IMR-90 (cell line): ENCODE results near the gene TMEM215. TPM values are rescaled to one million over a fixed set of nuclear protein-coding genes. Genes with fewer than 3 reads are reported as not detected.

Source experiments
- ATAC-seq: fragments of 200-7000 bp; cut with Tn5 transposase; 2 replicates; pipeline ENCODE4 v1.9.1; 2020; ENCODE audit warnings: low read depth, mild to moderate bottlenecking, moderate library complexity
- BruUV-seq: library from RNA; stranded (reverse); fragments of 400-500 nt; replicated peaks from 2 replicates; lab custom pipeline; 2021; lab: Mats Ljungman, UMichigan
- CTCF ChIA-PET: fragments of 300-600 bp; formaldehyde crosslinking; extraction: SDS; loops from one replicate; lab custom pipeline; 2021; ENCODE audit warnings: antibody characterized with exemption; lab: Yijun Ruan, JAX
- POLR2A ChIA-PET: fragments of 300-600 bp; sonication (Branson Sonifier 250); formaldehyde crosslinking; loops from one replicate; lab custom pipeline; 2022; ENCODE audit warnings: antibody characterized with exemption; ENCODE audit not compliant: unreplicated experiment; lab: Charles Lee
- DNase-seq: peaks from one replicate; pipeline ENCODE4 v3.0.0; 2013
- H2AFZ ChIP-seq: replicated peaks from 2 replicates; pipeline ENCODE3; 2013; ENCODE audit warnings: low read length, mild to moderate bottlenecking; ENCODE audit not compliant: poor library complexity
- H2AK5ac ChIP-seq: 2 replicates; pipeline ENCODE4 v1.6.1; 2013; ENCODE audit warnings: low read depth, low read length, inconsistent platforms
- H2AK9ac ChIP-seq: replicated peaks from 2 replicates; pipeline ENCODE3; 2013; ENCODE audit warnings: mild to moderate bottlenecking, low read depth, low read length, moderate library complexity; ENCODE audit not compliant: poor library complexity
- H2BK120ac ChIP-seq: 2 replicates; pipeline ENCODE4 v1.6.1; 2013; ENCODE audit warnings: low read depth, low read length, inconsistent platforms
- H2BK15ac ChIP-seq: 3 replicates; pipeline ENCODE4 v1.6.1; 2013; ENCODE audit warnings: low read depth, low read length, inconsistent platforms
- H2BK20ac ChIP-seq: 2 replicates; pipeline ENCODE4 v1.6.1; 2013; ENCODE audit warnings: low read depth, mild to moderate bottlenecking, inconsistent platforms, low read length, moderate library complexity
- H2BK5ac ChIP-seq: 2 replicates; pipeline ENCODE4 v1.6.1; 2013; ENCODE audit warnings: mild to moderate bottlenecking, low read depth, low read length, inconsistent platforms; ENCODE audit not compliant: poor library complexity, severe bottlenecking
- H3K14ac ChIP-seq: replicated peaks from 2 replicates; pipeline ENCODE4 v1.6.1; 2013; ENCODE audit warnings: low read depth, low read length, inconsistent platforms
- H3K18ac ChIP-seq: 2 replicates; pipeline ENCODE4 v1.6.1; 2013; ENCODE audit warnings: low read depth, low read length, control low read depth
- H3K23ac ChIP-seq: 2 replicates; pipeline ENCODE4 v1.6.1; 2013; ENCODE audit warnings: low read depth, low read length, inconsistent platforms
- H3K27ac ChIP-seq: 2 replicates; pipeline ENCODE4 v1.5.1; 2013; ENCODE audit warnings: mild to moderate bottlenecking, control low read depth, low read length; ENCODE audit not compliant: insufficient read depth
- H3K27me3 ChIP-seq: 2 replicates; pipeline ENCODE4 v1.6.1; 2013; ENCODE audit warnings: low read length; ENCODE audit not compliant: control insufficient read depth, insufficient read depth
- H3K36me3 ChIP-seq: 2 replicates; pipeline ENCODE4 v1.6.1; 2013; ENCODE audit warnings: low read length, mixed read lengths; ENCODE audit not compliant: control insufficient read depth, insufficient read depth
- H3K4ac ChIP-seq: 2 replicates; pipeline ENCODE4 v1.6.1; 2013; ENCODE audit warnings: low read depth, low read length, inconsistent platforms
- H3K4me1 ChIP-seq: 2 replicates; pipeline ENCODE4 v1.6.1; 2013; ENCODE audit warnings: low read length, mixed read lengths; ENCODE audit not compliant: control insufficient read depth, insufficient read depth
- H3K4me2 ChIP-seq: 2 replicates; pipeline ENCODE4 v1.6.1; 2013; ENCODE audit warnings: low read depth, mild to moderate bottlenecking, control low read depth, low read length, moderate library complexity
- H3K4me3 ChIP-seq: 2 replicates; pipeline ENCODE4 v1.5.1; 2013; ENCODE audit warnings: low read depth, mild to moderate bottlenecking, control low read depth, low read length, moderate library complexity; ENCODE audit not compliant: insufficient read depth
- H3K56ac ChIP-seq: 2 replicates; pipeline ENCODE4 v1.6.1; 2013; ENCODE audit warnings: low read length, inconsistent platforms; ENCODE audit not compliant: insufficient read depth; ENCODE audit errors: extremely low read depth
- H3K79me1 ChIP-seq, 2 experiments: 2 replicates each; pipeline ENCODE4 v1.6.1; 2013; ENCODE audit warnings: low read length in 2 of 2, inconsistent platforms in 1 of 2, low read depth in 1 of 2
- H3K9ac ChIP-seq: 2 replicates; pipeline ENCODE4 v1.6.1; 2013; ENCODE audit warnings: low read depth, low read length, control low read depth
- H3K9me1 ChIP-seq: 2 replicates; pipeline ENCODE4 v1.6.1; 2013; ENCODE audit warnings: low read length, inconsistent platforms; ENCODE audit not compliant: insufficient read depth
- H3K9me3 ChIP-seq: 2 replicates; pipeline ENCODE4 v1.6.1; 2013; ENCODE audit warnings: low read length; ENCODE audit not compliant: control insufficient read depth, insufficient read depth
- H4K20me1 ChIP-seq: 2 replicates; pipeline ENCODE4 v1.6.1; 2013; ENCODE audit warnings: low read length, inconsistent platforms; ENCODE audit not compliant: insufficient read depth
- H4K5ac ChIP-seq: 2 replicates; pipeline ENCODE4 v1.6.1; 2013; ENCODE audit warnings: mild to moderate bottlenecking, low read depth, low read length, control low read depth
- H4K8ac ChIP-seq, 2 experiments: 2 replicates each; pipeline ENCODE4 v1.6.1; 2013; ENCODE audit warnings: low read depth in 2 of 2, low read length in 2 of 2, control low read depth in 1 of 2, inconsistent platforms in 1 of 2
- H4K91ac ChIP-seq: 2 replicates; pipeline ENCODE4 v1.6.1; 2013; ENCODE audit warnings: low read depth, low read length, inconsistent platforms; ENCODE audit not compliant: insufficient read depth
- CEBPB ChIP-seq: IDR thresholded peaks from 2 replicates; pipeline ENCODE4 v1.6.1; 2012; ENCODE audit warnings: low read depth, low read length, improper control_type of control experiment
- CHD1 ChIP-seq: IDR thresholded peaks from 2 replicates; pipeline ENCODE4 v1.6.1; 2012; ENCODE audit warnings: low read depth, low read length, improper control_type of control experiment
- FOS ChIP-seq: fragments of 150-350 bp; IDR thresholded peaks from 2 replicates; pipeline ENCODE4 v1.6.1; 2016; ENCODE audit warnings: low read depth, low read length
- MXI1 ChIP-seq: IDR thresholded peaks from 2 replicates; pipeline ENCODE4 v1.6.1; 2012; ENCODE audit warnings: low read depth, mild to moderate bottlenecking, low read length, moderate library complexity, borderline replicate concordance
- NFE2L2 ChIP-seq: fragments of 150-350 bp; IDR thresholded peaks from 2 replicates; pipeline ENCODE4 v1.6.1; 2016; ENCODE audit warnings: low read depth, mild to moderate bottlenecking, low read length
- RAD21 ChIP-seq: IDR thresholded peaks from 2 replicates; pipeline ENCODE4 v1.6.1; 2012; ENCODE audit warnings: low read length, improper control_type of control experiment
- RCOR1 ChIP-seq: IDR thresholded peaks from 2 replicates; pipeline ENCODE4 v1.6.1; 2012; ENCODE audit warnings: mild to moderate bottlenecking, low read length, improper control_type of control experiment; ENCODE audit not compliant: insufficient replicate concordance
- whole genome bisulfite sequencing, 2 experiments: methylation state at CpG; one replicate each; pipeline versions ENCODE4 v1.1.5 to v1.1.7; 2013; ENCODE audit warnings: missing lambda C conversion rate in 2 of 2; ENCODE audit not compliant: insufficient read length in 1 of 2; ENCODE audit errors: extremely low coverage in 2 of 2; 5-methylcytosine and 5-hydroxymethylcytosine counted together
- dilution Hi-C: fragments of 300-500 bp; cut with HindIII; formaldehyde crosslinking; loops from one replicate; pipeline ENCODE4 v1.14.3; 2018; ENCODE audit warnings: low sequenced_read_pairs; ENCODE audit not compliant: unreplicated experiment
- in situ Hi-C: fragments of 300-500 bp; cut with MboI; formaldehyde crosslinking; loops from 3 replicates; pipeline ENCODE4 v1.14.3; 2019; ENCODE audit warnings: low sequenced_read_pairs, inconsistent platforms, mixed read lengths
- intact Hi-C: fragments of 100-400 bp; cut with micrococcal nuclease; formaldehyde crosslinking; loops from 2 replicates; pipeline ENCODE4 v1.10.0; 2022
- polyA plus RNA-seq, 3 experiments: library from polyadenylated mRNA; depleted of rRNA; stranded (reverse); fragments of >200 nt; gene quantifications; 2 replicates each; pipeline ENCODE4 v1.2.3, GENCODE V29; 2012; ENCODE audit warnings: low replicate concordance in 1 of 3
- total RNA-seq: library from RNA; depleted of rRNA; stranded (reverse); fragments of >200 nt; gene quantifications from 2 replicates; pipeline ENCODE4 v1.2.3, GENCODE V29; 2012
- TF ChIP-seq, protein P1 (sequence below): fragments of 150-350 bp; IDR thresholded peaks from 2 replicates; pipeline ENCODE4 v1.6.1; 2017; ENCODE audit warnings: mild to moderate bottlenecking, antibody characterized with exemption, low read length, low read depth

The TMEM215 gene
- total and polyA plus RNA-seq, 2 of the 4 experiments (the other 2 are of a cell fraction) = not detected

DNA sequence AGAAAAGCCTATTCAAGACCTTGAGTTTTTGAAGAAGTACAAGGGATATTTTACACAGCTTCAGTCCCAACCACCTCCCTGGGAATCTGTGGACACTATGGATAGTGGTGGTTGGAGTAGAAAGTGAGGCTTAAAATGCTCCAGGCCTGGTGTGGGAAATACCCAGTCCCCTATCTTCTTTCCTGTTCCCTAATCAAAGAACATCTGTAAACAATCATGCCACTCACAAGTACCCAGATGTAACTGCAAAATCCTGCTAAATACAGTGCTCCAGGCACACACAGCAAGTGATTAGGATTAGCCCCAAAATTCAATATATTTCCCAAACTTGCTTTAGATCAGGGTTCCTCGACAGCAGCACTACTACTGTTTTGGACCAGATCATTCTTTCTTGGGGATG lies 46.0 kb upstream of the TMEM215 start:
- H2AK9ac ChIP-seq = no peak overlapping the region
- no peaks in the 10 kb centered on the region for H3K79me1 ChIP-seq
- H2BK15ac ChIP-seq = no peak overlapping the region
- no peaks in the 10 kb centered on the region for H3K9me3 ChIP-seq
- no peak overlapping the region for H2AK5ac ChIP-seq
- H4K20me1 ChIP-seq = no peaks in the 10 kb centered on the region
- ChIA-PET POLR2A (no interaction called here), CTCF (no interaction called here)
- no peak overlapping the region for H3K4me2 ChIP-seq
- no peak overlapping the region for H4K5ac ChIP-seq
- H3K27me3 ChIP-seq = no peaks in the 10 kb centered on the region
- H3K9me1 ChIP-seq = no peaks in the 10 kb centered on the region
- H4K91ac ChIP-seq = no peak overlapping the region
- no peaks in the 10 kb centered on the region for H3K36me3 ChIP-seq
- DNase-seq (no peak), ATAC-seq (no peak)
- no CpG with 5 or more reads among the region's 1 CpG for WGBS, 2 experiments
- no peak overlapping the region for H2BK120ac ChIP-seq
- no peak overlapping the region for H3K9ac ChIP-seq
- TF ChIP-seq, protein P1, sequence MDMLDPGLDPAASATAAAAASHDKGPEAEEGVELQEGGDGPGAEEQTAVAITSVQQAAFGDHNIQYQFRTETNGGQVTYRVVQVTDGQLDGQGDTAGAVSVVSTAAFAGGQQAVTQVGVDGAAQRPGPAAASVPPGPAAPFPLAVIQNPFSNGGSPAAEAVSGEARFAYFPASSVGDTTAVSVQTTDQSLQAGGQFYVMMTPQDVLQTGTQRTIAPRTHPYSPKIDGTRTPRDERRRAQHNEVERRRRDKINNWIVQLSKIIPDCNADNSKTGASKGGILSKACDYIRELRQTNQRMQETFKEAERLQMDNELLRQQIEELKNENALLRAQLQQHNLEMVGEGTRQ = no peak
- TF ChIP-seq RAD21 = no peak
- no peak for TF ChIP-seq RCOR1
- TF ChIP-seq FOS = no peak
- no peak for TF ChIP-seq MXI1
- no peak for TF ChIP-seq CHD1
- TF ChIP-seq CEBPB = no peak
- TF ChIP-seq NFE2L2 = no peak
- no peak overlapping the region for H3K4ac ChIP-seq
- H2BK20ac ChIP-seq = no peak overlapping the region
- no TSS peak for BruUV-seq
- no peak overlapping the region for H3K27ac ChIP-seq
- H2AFZ ChIP-seq = no peak overlapping the region
- in situ Hi-C loops = no loop called here
- H3K56ac ChIP-seq = no peak overlapping the region
- intact Hi-C loops = no loop called here
- no peak overlapping the region for H3K23ac ChIP-seq
- no peak overlapping the region for H3K14ac ChIP-seq
- dilution Hi-C loops = no loop called here
- H3K4me1 ChIP-seq = no peaks in the 10 kb centered on the region
- H2BK5ac ChIP-seq = no peak overlapping the region
- no peak overlapping the region for H3K18ac ChIP-seq
- H3K4me3 ChIP-seq = no peak overlapping the region
- no peak overlapping the region for H4K8ac ChIP-seq
